Measurements from ENCODE around the gene STX18.
"Not testable (repeated sequence)": the region's sequence is repeated elsewhere in the genome, so short reads cannot be mapped to it uniquely, and the experiment has no call there.

Gene STX18

GRCh38 chr4:4507923-4508322 is 33.9 kb downstream of the STX18 start:
- no peak for DNase-seq

DNA sequence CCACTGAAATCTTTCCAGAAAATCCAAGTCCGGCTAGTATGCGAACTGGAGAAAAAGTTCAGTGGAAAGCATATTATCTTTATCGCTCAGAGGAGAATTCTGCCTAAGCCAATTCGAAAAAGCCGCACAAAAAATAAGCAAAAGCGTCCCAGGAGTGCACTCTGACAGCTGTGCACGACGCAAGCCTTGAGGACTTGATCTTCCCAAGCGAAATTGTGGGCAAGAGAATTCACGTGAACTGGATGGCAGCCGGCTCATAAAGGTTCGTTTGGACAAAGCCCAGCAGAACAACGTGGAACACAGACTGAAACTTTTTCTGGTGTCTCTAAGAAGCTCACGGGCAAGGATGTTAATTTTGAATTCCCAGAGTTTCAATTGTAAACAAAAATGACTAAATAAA is 34.4 kb downstream of the STX18 start:
- no peak for DNase-seq

DNA sequence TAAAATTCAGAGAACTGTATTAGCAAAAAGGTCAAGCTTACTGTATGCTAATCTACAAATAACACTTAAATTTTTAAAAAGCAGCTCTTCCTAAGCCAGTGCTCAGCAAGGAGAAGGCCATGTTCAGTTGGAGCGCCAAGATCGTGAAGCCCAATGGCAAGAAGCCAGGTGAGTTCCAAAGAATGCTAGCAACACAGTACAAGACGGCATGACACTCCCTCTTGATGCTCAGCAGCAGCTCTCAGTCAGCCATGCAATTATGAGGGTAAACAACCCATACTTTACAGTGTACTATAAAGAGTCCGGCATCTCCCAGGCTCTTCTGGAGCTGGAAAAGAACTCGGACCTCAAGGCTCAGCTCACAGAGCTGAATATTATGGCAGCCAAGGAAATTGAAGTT is 34.9 kb downstream of the STX18 start:
- DNase-seq, result no peak

- DNase-seq, result not testable (repeated sequence)
Measured at GRCh38 chr4:4505211-4505610, 36.6 kb downstream of the STX18 start.

DNA sequence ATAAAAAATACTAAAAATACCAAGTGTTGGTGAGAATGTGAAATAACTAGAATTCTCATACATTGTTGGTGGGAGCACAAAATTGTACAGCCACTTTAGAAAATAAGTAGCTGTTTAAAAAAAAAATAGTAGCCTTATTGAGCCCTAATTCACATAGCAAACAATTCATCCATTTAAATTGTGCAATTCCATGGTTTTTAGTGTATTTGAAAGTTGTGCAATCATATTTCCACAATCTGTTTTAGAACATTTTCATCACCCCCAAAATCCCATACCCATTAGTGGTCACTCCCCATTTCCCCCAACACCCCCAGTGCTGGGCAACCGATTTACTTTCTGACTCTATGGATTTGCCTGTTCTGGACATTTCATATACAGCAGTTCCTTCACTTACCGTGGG is 37.1 kb downstream of the STX18 start:
- no peak for DNase-seq

- DNase-seq, result peak in 1 of 5 experiments; percentile 73
Measured at GRCh38 chr4:4502694-4503311, 39.0 kb downstream of the STX18 start.

DNA sequence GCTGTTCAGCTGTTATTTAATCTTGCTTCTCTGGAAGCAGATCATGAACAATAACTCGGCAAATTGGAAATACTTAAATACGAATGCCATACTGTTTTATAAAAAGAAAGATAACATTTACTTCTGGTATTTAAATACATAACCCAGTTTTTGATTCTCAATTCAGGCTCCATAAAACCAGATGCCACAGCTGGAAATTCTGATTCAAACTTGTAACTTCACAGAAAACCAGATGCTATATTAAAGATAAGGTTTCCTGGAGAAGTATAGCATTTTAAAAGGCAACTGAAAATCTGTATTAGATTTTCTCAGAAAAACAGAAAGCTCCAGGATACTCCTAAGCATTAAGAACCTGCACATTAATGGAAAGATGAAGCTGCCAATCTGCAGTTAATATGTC is 40.2 kb downstream of the STX18 start:
- no peak for DNase-seq

- DNase-seq, result no peak
Measured at GRCh38 chr4:4499438-4500123, 42.3 kb downstream of the STX18 start.

DNA sequence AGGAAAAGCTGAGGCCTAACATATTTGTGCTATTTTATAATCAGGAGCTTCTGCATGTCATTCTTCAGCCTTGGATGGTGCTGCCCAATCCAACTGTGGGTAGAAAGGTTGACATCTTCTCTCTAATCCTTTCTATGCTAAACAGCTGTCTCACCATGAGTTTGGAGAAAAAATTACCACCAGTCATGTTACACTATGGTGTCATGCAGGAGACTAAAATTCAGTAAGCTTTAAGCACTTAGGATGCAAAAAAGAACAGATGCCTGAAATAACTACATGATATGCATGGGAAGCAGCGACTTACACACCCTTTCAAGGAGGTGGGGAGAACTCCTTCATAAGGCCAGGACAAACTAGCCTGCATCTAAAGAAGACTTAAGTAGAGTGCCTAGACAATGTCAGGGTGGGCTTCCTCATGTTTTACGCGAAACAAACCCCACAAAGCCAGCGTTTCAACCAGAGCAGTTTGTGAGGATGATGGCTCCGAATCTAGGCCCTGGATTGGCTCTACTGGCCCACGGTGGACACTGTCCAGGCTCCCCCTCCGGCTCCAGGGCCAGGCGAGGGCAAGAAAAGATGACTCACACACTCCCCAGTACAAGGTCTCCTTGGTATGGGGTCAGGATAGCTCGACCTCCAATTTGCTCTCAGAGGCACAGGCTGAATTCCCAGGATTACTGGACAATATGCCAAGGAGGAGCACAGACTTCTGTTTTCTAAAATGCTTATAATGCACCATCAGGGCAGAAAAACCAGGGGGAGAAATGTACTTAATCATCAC is 45.1 kb downstream of the STX18 start:
- DNase-seq, result no peak

- DNase-seq, result no peak
Measured at GRCh38 chr4:4494882-4495281, 47.0 kb downstream of the STX18 start.

- DNase-seq, result peak in 1 of 5 experiments; percentile 72
Measured at GRCh38 chr4:4492161-4492847, 49.5 kb downstream of the STX18 start.

DNA sequence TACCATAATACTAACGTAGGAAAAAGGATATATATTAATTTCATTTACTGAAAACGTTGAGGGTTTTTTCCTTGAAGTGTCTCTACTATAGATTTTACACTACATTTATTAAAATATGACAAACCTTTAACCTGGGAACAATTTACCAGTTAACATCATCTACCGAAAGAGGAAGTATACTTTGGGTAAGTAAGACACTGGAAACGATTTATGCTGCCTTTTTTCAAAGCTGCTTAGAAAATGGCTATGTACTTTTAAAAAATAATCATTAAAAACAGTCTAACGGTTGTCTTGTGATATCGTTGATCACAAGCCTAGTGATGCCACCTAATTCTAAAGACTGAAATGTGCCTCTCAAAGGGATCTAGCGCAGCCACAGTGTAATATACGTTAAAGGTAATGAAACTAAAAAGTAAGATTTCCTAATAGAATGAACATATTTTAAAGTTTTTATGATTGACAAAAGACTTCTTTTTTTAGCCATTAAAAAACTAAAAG is 50.4 kb downstream of the STX18 start:
- no peak for DNase-seq

DNA sequence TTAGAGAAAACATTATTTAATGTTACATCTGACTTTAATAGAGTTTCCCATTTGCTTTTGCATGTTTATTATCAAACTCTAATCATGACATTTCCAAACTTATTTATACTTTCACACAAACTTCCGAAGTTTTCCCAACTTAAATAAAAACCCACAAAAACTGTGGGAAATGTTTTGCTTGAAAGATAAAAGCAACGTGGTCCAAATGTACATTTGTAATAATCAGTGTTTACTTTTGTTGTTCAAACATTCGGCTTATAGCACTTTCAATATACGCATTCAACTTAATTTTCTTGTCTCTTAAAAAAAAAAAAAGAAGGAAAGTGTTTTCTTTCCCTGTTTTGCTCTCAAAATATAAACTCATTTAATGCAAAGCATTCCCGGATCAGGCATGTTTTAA is 51.0 kb downstream of the STX18 start:
- no peak for DNase-seq

- no peak for DNase-seq
Measured at GRCh38 chr4:4490041-4490440, 51.8 kb downstream of the STX18 start.

- DNase-seq, result peak; percentile 19 to 83 (median 54)
Measured at GRCh38 chr4:4488405-4489404, 53.1 kb downstream of the STX18 start.

DNA sequence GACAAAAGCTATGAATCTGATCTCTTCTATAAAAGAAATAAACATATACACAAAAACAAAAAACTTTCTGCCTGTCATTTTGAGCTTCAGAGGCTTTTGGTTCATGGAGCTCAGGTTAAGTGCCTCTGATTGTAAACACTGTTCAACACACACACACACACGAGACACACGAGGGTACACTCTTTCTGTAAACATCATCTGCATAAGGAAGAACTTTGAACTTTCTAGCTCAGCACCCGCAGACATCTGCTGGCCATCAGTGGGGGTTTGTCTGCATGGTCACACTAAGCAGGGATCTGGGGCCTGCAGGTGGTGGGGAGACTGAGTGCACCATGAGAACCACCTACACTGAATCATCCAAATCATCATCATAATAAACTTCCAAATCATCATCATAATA is 54.9 kb downstream of the STX18 start:
- DNase-seq, result no peak

GRCh38 chr4:4485806-4486205 is 56.0 kb downstream of the STX18 start:
- DNase-seq, result no peak

DNA sequence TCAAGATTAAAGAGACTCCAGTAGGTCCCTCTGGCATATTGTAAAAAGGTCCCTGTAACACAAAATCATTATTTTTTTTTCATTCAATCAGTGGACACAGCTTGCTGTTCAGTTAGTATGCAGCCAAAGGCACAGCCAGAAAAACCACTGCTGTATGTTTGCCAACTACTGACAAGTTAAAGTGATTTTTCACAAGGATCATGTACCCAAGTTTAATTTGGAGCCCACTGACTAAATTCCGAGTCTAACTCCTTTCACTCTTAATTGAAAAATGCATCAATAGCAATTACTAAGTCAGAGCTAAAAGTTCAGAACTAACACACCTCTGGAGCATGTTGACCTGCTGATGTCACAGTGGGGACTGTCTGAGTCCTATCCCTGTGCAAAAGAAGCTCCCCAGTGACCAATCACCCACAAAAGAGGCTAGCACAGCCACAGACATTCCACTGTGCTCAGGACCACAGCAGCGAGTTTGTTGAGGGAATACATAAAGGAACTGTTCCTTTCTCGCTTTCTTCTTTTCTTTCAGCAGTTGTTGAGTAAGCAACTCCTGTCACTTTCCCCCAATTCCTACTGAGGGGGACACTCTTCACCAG is 60.4 kb downstream of the STX18 start:
- DNase-seq, result no peak

DNA sequence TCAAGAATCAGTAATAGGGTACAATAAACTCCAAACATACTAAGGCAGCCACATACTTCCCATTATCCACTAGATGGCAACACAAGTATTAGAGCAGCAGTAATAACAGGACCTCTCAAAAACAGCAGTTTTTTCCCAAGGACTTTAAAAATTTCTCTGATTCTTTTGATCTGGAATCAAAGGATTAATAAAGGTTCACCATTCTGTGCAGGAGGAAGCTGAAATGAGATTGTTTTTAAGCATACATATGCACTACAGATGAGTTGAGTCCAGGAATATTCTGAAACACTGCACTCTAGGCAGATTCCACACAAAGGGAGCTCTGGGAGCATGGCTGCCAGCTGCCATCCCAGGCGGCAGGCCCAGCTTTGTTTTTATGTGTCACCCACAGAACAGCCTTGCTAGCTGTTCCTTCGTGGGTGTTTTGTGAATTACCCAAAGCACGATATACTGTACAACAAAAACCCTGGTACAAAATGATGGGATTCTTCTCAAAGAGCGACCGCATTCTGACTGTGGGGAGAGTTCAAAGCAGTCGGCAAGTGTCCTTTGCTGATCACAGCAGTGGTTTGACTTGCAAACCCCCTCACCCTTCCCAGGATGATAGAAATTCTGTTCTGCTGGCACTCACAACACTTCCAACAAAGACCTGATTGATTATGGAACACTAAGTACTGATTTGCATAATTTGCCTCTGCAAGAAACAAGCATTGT is 61.0 kb downstream of the STX18 start:
- no peak for DNase-seq

DNA sequence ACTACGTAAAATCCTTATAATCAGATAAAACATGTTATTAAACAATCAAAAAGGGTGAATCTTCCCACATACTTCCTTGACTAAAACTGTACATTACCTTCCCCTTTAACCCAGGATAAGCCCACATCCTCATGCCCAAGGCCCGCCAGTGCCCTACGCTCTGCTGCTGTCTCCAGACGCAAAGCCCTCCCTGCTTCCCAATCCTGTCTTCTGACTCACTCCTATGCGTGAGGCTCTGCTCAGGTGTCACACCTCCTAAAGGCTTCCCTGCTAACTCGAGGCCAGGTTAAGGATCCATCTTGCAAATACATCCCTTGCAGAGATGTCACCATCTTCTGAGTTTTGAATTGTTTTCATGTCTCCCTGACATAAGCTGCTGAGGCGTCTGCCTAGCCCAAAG is 61.6 kb downstream of the STX18 start:
- no peak for DNase-seq

GRCh38 chr4:4479366-4479765 is 62.5 kb downstream of the STX18 start:
- DNase-seq, result no peak
